K562 (cell line): ENCODE results near the gene TOM1L2. TPM values are rescaled to one million over a fixed set of nuclear protein-coding genes. Genes with fewer than 3 reads are reported as not detected.
A peak's percentile ranks its signal among the peaks of the same experiment; 100 is the strongest.

ENCODE experiments used
- CREM ChIP-seq: IDR thresholded peaks from 2 replicates; pipeline ENCODE4 v1.6.1; 2014; ENCODE audit warnings: antibody characterized with exemption, low read depth
- HDAC2 ChIP-seq: fragments of 450-650 bp; IDR thresholded peaks from 2 replicates; pipeline ENCODE4 v1.6.1; 2016; ENCODE audit warnings: mild to moderate bottlenecking
- HIVEP1 ChIP-seq: fragments of 250-450 bp; sonication (Bioruptor Pico); IDR thresholded peaks from 2 replicates; pipeline ENCODE4 v1.4.0; 2020; ENCODE audit warnings: mild to moderate bottlenecking
- KLF6 ChIP-seq: fragments of 250-450 bp; sonication (Bioruptor Pico); IDR thresholded peaks from 2 replicates; pipeline ENCODE4 v1.4.0; 2020; ENCODE audit warnings: mild to moderate bottlenecking, moderate library complexity, borderline replicate concordance
- LARP7 ChIP-seq: fragments of 450-650 bp; IDR thresholded peaks from 2 replicates; pipeline ENCODE4 v1.6.1; 2016
- MAX ChIP-seq: sonication (generic); formaldehyde crosslinking; IDR thresholded peaks from 2 replicates; pipeline ENCODE4 v1.9.0; 2022; ENCODE audit warnings: mild to moderate bottlenecking, missing genetic modification reagents
- MCM7 ChIP-seq, 2 experiments: fragments of 450-650 bp; IDR thresholded peaks; 2 replicates each; pipeline ENCODE4 v1.6.1; 2016 to 2018
- MYC ChIP-seq, 2 experiments: fragments of 250-450 bp in 1 of 2; sonication (Bioruptor Pico) in 1 of 2; IDR thresholded peaks; 2 replicates each; pipeline versions ENCODE4 v1.5.1 to v1.6.1; 2012 to 2021; ENCODE audit warnings: low read depth in 2 of 2, borderline replicate concordance in 1 of 2, improper control_type of control experiment in 1 of 2, low read length in 1 of 2, mild to moderate bottlenecking in 1 of 2, moderate library complexity in 1 of 2
- POLR2G ChIP-seq: fragments of 200-400 bp; formaldehyde crosslinking; IDR thresholded peaks from 2 replicates; pipeline ENCODE4 v1.6.1; 2017; ENCODE audit warnings: low read depth, mild to moderate bottlenecking, antibody characterized with exemption, low read length, moderate library complexity
- RNF219 ChIP-seq: fragments of 250-450 bp; sonication (Bioruptor Pico); IDR thresholded peaks from 2 replicates; pipeline ENCODE4 v1.5.0; 2022; ENCODE audit warnings: mild to moderate bottlenecking
- SMAD4 ChIP-seq: fragments of 250-450 bp; sonication (Bioruptor Pico); conservative IDR thresholded peaks from 2 replicates; pipeline ENCODE4 v1.8.0; 2021; ENCODE audit warnings: inconsistent platforms, mild to moderate bottlenecking, moderate library complexity
- SMARCC2 ChIP-seq: fragments of 450-650 bp; IDR thresholded peaks from 2 replicates; pipeline ENCODE4 v1.6.1; 2017; ENCODE audit warnings: antibody characterized with exemption, moderate library complexity, mild to moderate bottlenecking, low read depth
- SP2 ChIP-seq: IDR thresholded peaks from 2 replicates; pipeline ENCODE4 v1.6.1; 2011; ENCODE audit warnings: mild to moderate bottlenecking, low read depth, low read length, moderate library complexity; ENCODE audit not compliant: poor library complexity, severe bottlenecking; ENCODE audit errors: extremely low read depth
- STAT6 ChIP-seq: sonication (generic); formaldehyde crosslinking; IDR thresholded peaks from 2 replicates; pipeline ENCODE4 v1.8.1; 2023; ENCODE audit warnings: mild to moderate bottlenecking, missing genetic modification reagents
- TOE1 ChIP-seq, 2 experiments: fragments of 450-650 bp in 1 of 2; sonication (generic) in 1 of 2; formaldehyde crosslinking in 1 of 2; IDR thresholded peaks; 2 replicates each; pipeline versions ENCODE4 v1.7.1 to v1.8.0; 2016 to 2022; ENCODE audit warnings: borderline replicate concordance in 2 of 2, mild to moderate bottlenecking in 2 of 2, antibody characterized with exemption in 1 of 2, inconsistent platforms in 1 of 2, low read depth in 1 of 2, missing genetic modification reagents in 1 of 2, moderate library complexity in 1 of 2
- USF1 ChIP-seq: sonication (generic); formaldehyde crosslinking; IDR thresholded peaks from 2 replicates; pipeline ENCODE4 v1.9.0; 2022; ENCODE audit warnings: mild to moderate bottlenecking, missing genetic modification reagents
- ZFP36 ChIP-seq: fragments of 150-350 bp; IDR thresholded peaks from 2 replicates; pipeline ENCODE4 v1.6.1; 2018; ENCODE audit warnings: low read length, low read depth; ENCODE audit not compliant: partially characterized antibody
- ZNF41 ChIP-seq: fragments of 250-450 bp; sonication (Bioruptor Pico); conservative IDR thresholded peaks from 2 replicates; pipeline ENCODE4 v1.4.0; 2020; ENCODE audit warnings: mild to moderate bottlenecking
- polyA plus RNA-seq, 8 experiments: library from polyadenylated mRNA; depleted of rRNA in 4 of 8; stranded (reverse) in 5 of 8; unstranded in 3 of 8; fragments of >200 nt; fragmentation: Nextera tagmentation in 2 of 8; fragmentation: Illumina TruSeq in 1 of 8; extraction: Ambion mirVana in 2 of 8; extraction: Trizol in 1 of 8; gene quantifications; 2 replicates each; pipeline versions ENCODE4 v1.2.1 to v1.2.3, GENCODE V29; 2011 to 2014; ENCODE audit warnings: inconsistent platforms in 1 of 8, missing spikeins in 1 of 8
- total RNA-seq, 7 experiments: library from RNA; depleted of rRNA in 6 of 7; stranded (reverse); fragments of >200 nt in 6 of 7; fragmentation: Illumina TruSeq in 2 of 7; extraction: Trizol in 2 of 7; gene quantifications; 2 replicates each; pipeline versions ENCODE4 v1.2.1 to v1.2.3, GENCODE V29; 2011 to 2021; ENCODE audit warnings: low replicate concordance in 1 of 7
- TF ChIP-seq, protein P1 (sequence below): fragments of 450-650 bp; IDR thresholded peaks from 2 replicates; pipeline ENCODE4 v1.6.1; 2016; ENCODE audit warnings: missing biosample characterization, missing genetic modification characterization
- TF ChIP-seq, protein P2 (sequence below): fragments of 250-450 bp; sonication (Bioruptor Pico); IDR thresholded peaks from 2 replicates; pipeline ENCODE4 v1.8.0; 2021; ENCODE audit warnings: moderate library complexity, mild to moderate bottlenecking, inconsistent platforms

Gene TOM1L2
- total and polyA plus RNA-seq, 9 of the 15 experiments (the other 6 are each of a cell fraction or from before 2014, with no cell fraction given), result 0.07 to 6.0 (median 2.5) TPM

- TF ChIP-seq RNF219 (no peak), MCM7 (IDR thresholded peaks at IDR 0.05) (no peak), POLR2G (peak; percentile 49; the same call in 1 of the 2 replicates), HIVEP1 (no peak), LARP7 (no peak), MYC (IDR thresholded peaks at IDR 0.05; ENCODE audit: low read depth, low read length) (peak; percentile 57; the same call in 1 of the 2 replicates), MYC (CRISPR knock-in tag; IDR thresholded peaks at IDR 0.05; ENCODE audit: borderline replicate concordance, low read depth) (no peak), ZFP36 (no peak), ZNF41 (CRISPR knock-in tag) (no peak), KLF6 (no peak), SP2 (no peak), STAT6 (CRISPR knock-in tag) (no peak), SMAD4 (CRISPR knock-in tag) (no peak), TOE1 (IDR thresholded peaks at IDR 0.05; ENCODE audit: borderline replicate concordance) (no peak), TOE1 (CRISPR knock-in tag; IDR thresholded peaks at IDR 0.05; ENCODE audit: borderline replicate concordance, low read depth) (no peak), HDAC2 (no peak), USF1 (CRISPR knock-in tag) (peak; percentile 67), CREM (no peak), MAX (peak; percentile 61), SMARCC2 (no peak)
- TF ChIP-seq, protein P1, sequence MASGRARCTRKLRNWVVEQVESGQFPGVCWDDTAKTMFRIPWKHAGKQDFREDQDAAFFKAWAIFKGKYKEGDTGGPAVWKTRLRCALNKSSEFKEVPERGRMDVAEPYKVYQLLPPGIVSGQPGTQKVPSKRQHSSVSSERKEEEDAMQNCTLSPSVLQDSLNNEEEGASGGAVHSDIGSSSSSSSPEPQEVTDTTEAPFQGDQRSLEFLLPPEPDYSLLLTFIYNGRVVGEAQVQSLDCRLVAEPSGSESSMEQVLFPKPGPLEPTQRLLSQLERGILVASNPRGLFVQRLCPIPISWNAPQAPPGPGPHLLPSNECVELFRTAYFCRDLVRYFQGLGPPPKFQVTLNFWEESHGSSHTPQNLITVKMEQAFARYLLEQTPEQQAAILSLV (tag), result no peak
- TF ChIP-seq, protein P2, sequence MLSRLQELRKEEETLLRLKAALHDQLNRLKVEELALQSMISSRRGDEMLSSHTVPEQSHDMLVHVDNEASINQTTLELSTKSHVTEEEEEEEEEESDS, result no peak
Observed at GRCh38 chr17:17819561-17819995, 152.6 kb downstream of the TOM1L2 start (continued).
